Activated T-helper 2 cell treated with anti-CD3 and anti-CD28 coated beads, Interferon-gamma antibody, Interleukin-2, Interleukin-4, amounts not matched to agents 10 μg/mL and 5 μg/mL and 100 μg/mL, durations not matched to agents 14 hours and 24 hours and 36 hours (primary cell): Measurements from ENCODE around the gene SMOC1. TPM values are rescaled to one million over a fixed set of nuclear protein-coding genes. Genes with fewer than 3 reads are reported as not detected.

Source experiments
- DNase-seq: peaks from one replicate; pipeline ENCODE4 v3.0.0; 2021; ENCODE audit warnings: low spot score
- H3K27ac Mint-ChIP-seq: one replicate; pipeline ENCODE4 v1.8.0; 2021; ENCODE audit warnings: mixed read lengths
- H3K27me3 Mint-ChIP-seq: one replicate; pipeline ENCODE4 v1.8.0; 2021; ENCODE audit warnings: low read depth, mixed read lengths
- H3K36me3 Mint-ChIP-seq: one replicate; pipeline ENCODE4 v1.8.0; 2021; ENCODE audit warnings: low read depth, mixed read lengths
- H3K4me1 Mint-ChIP-seq: one replicate; pipeline ENCODE4 v1.8.0; 2021; ENCODE audit warnings: low read depth, mixed read lengths
- H3K4me3 Mint-ChIP-seq: one replicate; pipeline ENCODE4 v1.8.0; 2021; ENCODE audit warnings: low read depth, mild to moderate bottlenecking, moderate library complexity, mixed read lengths
- H3K9me3 Mint-ChIP-seq: one replicate; pipeline ENCODE4 v1.8.0; 2021; ENCODE audit warnings: mixed read lengths
- intact Hi-C: fragments of 100-400 bp; cut with micrococcal nuclease; formaldehyde crosslinking; loops from one replicate; pipeline ENCODE4 v1.15.1; 2023
- total RNA-seq: library from RNA; stranded (reverse); gene quantifications from 2 replicates; pipeline ENCODE4 v1.2.3, GENCODE V29; 2022

The SMOC1 gene
- total RNA-seq, result not detected in 2 replicates

DNA sequence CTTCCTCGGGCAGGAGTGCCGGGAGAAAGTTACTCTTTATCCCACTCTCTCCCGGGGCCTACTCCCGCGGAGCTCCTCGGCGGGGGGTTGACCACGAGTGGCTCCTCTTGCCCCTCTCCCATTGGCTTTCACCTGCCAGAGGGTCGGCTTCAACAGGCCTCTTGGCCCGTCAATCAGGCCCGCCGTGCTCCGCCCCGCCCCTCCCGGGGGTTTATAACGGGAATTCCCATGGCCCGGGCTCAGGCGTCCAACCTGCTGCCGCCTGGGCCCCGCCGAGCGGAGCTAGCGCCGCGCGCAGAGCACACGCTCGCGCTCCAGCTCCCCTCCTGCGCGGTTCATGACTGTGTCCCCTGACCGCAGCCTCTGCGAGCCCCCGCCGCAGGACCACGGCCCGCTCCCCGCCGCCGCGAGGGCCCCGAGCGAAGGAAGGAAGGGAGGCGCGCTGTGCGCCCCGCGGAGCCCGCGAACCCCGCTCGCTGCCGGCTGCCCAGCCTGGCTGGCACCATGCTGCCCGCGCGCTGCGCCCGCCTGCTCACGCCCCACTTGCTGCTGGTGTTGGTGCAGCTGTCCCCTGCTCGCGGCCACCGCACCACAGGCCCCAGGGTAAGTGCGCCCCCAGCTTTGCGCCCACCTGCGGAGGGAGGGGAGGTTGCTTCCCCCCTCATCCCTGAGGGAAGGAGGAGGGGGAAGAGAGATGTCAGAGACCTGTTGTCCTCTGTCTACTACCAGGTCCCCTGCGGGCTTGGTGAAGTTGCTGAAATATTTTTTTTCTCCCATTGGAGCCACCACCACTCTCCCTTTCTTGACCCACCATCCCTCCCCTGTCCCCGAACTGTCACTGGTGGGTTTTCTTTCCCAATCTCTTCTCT, at the start of gene SMOC1:
TSS of gene SMOC1 (plus strand) at position 242 of the 869 bp plus-strand sequence. CDS start at position 505, 263 bp downstream.
- no peaks in the 10 kb centered on the region for H3K36me3 Mint-ChIP-seq
- intact Hi-C loops, result no loop called here
- no peak for DNase-seq
- no peak within 1 kb of the TSS for H3K27ac Mint-ChIP-seq
- H3K9me3 Mint-ChIP-seq, result no peaks in the 10 kb centered on the region
- no peak within 1 kb of the TSS for H3K4me3 Mint-ChIP-seq
- H3K4me1 Mint-ChIP-seq, result no peaks in the 10 kb centered on the region
- H3K27me3 Mint-ChIP-seq, result peaks cover 60% of the 10 kb centered on the region

GRCh38 chr14:69838881-69839416, 40.3 kb upstream of the SMOC1 start:
- no peaks in the 10 kb centered on the region for H3K36me3 Mint-ChIP-seq
- no peaks in the 10 kb centered on the region for H3K9me3 Mint-ChIP-seq
- intact Hi-C loops, result no loop called here
- peaks cover 11% of the 10 kb centered on the region for H3K27me3 Mint-ChIP-seq
- no peak overlapping the region for H3K4me3 Mint-ChIP-seq
- no peak for DNase-seq
- H3K27ac Mint-ChIP-seq, result no peak overlapping the region
- H3K4me1 Mint-ChIP-seq, result no peaks in the 10 kb centered on the region

DNA sequence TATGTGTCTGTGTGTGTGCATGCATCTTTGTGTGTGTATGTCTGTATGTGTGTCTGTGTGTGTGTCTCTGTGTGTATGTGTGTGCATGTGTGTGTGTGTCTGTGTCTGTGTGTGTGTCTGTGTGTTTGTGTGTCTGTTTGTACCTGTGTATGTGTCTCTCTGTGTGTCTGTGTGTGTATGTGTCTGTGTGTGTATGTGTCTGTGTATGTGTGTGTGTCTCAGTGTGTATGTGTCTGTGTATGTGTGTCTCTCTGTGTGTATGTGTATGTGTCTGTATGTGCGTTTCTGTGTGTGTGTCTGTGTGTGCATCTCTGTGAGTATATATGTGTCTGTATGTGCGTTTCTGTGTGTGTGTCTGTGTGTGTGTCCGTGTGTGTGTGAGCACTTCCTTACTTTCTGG, 39.6 kb upstream of the SMOC1 start:
- DNase-seq, result no peak
- Mint-ChIP-seq H3K4me1 (no peaks in the 10 kb centered on the region), H3K27ac (no peak overlapping the region), H3K27me3 (peaks cover 8% of the 10 kb centered on the region), H3K4me3 (no peak overlapping the region), H3K36me3 (no peaks in the 10 kb centered on the region), H3K9me3 (no peaks in the 10 kb centered on the region)
- intact Hi-C loops, result no loop called here

DNA sequence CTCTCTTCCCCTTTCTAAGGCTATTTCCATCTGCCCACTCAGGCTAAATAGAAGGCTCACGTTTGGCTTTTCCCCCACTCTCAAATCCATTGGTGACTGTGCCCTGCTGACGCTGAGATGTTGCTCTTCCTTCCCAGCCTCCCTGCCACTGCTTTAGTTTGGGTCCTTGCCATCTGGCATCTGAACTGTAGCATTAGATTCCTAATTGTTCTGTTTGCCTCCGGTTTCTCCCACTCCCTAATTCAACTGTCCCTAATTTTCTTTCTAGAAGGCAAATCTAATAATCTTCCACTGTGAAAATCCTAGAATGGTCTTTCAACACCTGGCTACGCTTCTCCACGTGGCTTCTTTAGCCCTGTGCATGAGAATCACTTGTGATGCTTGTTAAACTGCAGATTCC, 37.6 kb upstream of the SMOC1 start:
- no peak overlapping the region for H3K4me3 Mint-ChIP-seq
- no peaks in the 10 kb centered on the region for H3K4me1 Mint-ChIP-seq
- H3K36me3 Mint-ChIP-seq, result no peaks in the 10 kb centered on the region
- H3K27ac Mint-ChIP-seq, result no peak overlapping the region
- H3K27me3 Mint-ChIP-seq, result peaks cover 4% of the 10 kb centered on the region
- no peaks in the 10 kb centered on the region for H3K9me3 Mint-ChIP-seq
- DNase-seq, result no peak
- intact Hi-C loops, result no loop called here

GRCh38 chr14:69842686-69843420, 36.4 kb upstream of the SMOC1 start:
- DNase-seq, result no peak
- Mint-ChIP-seq H3K9me3 (no peaks in the 10 kb centered on the region), H3K27ac (no peak overlapping the region), H3K27me3 (peaks cover 7% of the 10 kb centered on the region), H3K36me3 (no peaks in the 10 kb centered on the region), H3K4me1 (no peaks in the 10 kb centered on the region), H3K4me3 (no peak overlapping the region)
- intact Hi-C loops, result no loop called here

GRCh38 chr14:69844171-69844570, 35.0 kb upstream of the SMOC1 start:
- H3K4me1 Mint-ChIP-seq, result no peaks in the 10 kb centered on the region
- H3K4me3 Mint-ChIP-seq, result no peak overlapping the region
- H3K27me3 Mint-ChIP-seq, result peaks cover 11% of the 10 kb centered on the region
- no peak overlapping the region for H3K27ac Mint-ChIP-seq
- H3K36me3 Mint-ChIP-seq, result no peaks in the 10 kb centered on the region
- no peaks in the 10 kb centered on the region for H3K9me3 Mint-ChIP-seq
- intact Hi-C loops, result no loop called here
- no peak for DNase-seq

- intact Hi-C loops, result no loop called here
- H3K4me1 Mint-ChIP-seq, result no peaks in the 10 kb centered on the region
These were observed 34.1 kb upstream of the SMOC1 start for GRCh38 chr14:69845050-69845581.

DNA sequence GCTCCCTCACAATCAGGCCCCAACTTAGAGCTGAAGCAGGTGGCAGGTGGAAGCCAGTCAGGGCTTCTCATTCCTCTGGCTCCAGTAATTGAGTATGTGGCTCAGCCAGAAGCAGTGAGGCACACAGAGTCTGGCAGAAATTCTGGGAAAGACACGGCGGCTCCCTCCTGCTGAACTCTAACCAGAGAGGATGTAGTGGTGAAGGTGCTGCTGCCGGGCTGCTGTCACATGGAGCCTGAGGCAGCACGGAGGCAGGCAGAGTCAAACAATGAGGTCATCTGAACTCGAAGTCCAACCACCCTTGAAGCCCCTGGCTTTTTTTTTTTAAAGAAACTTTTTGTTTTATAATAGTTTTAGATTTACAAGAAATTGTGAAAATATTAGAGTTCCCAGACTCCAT, 33.4 kb upstream of the SMOC1 start:
- no peaks in the 10 kb centered on the region for H3K4me1 Mint-ChIP-seq
- DNase-seq, result no peak
- no peak overlapping the region for H3K4me3 Mint-ChIP-seq
- H3K36me3 Mint-ChIP-seq, result no peaks in the 10 kb centered on the region
- intact Hi-C loops, result no loop called here
- H3K27ac Mint-ChIP-seq, result no peak overlapping the region
- H3K27me3 Mint-ChIP-seq, result peaks cover 11% of the 10 kb centered on the region
- no peaks in the 10 kb centered on the region for H3K9me3 Mint-ChIP-seq

More at GRCh38 chr14:69845050-69845581, 34.1 kb upstream of the SMOC1 start:
- DNase-seq, result no peak
- no peaks in the 10 kb centered on the region for H3K36me3 Mint-ChIP-seq
- peaks cover 11% of the 10 kb centered on the region for H3K27me3 Mint-ChIP-seq
- no peaks in the 10 kb centered on the region for H3K9me3 Mint-ChIP-seq
- H3K27ac Mint-ChIP-seq, result no peak overlapping the region
- H3K4me3 Mint-ChIP-seq, result no peak overlapping the region

GRCh38 chr14:69848156-69848555, 31.1 kb upstream of the SMOC1 start:
- H3K4me1 Mint-ChIP-seq, result no peaks in the 10 kb centered on the region
- H3K9me3 Mint-ChIP-seq, result no peaks in the 10 kb centered on the region
- no peak overlapping the region for H3K27ac Mint-ChIP-seq
- intact Hi-C loops, result no loop called here
- DNase-seq, result no peak
- peaks cover 13% of the 10 kb centered on the region for H3K27me3 Mint-ChIP-seq
- no peak overlapping the region for H3K4me3 Mint-ChIP-seq
- no peaks in the 10 kb centered on the region for H3K36me3 Mint-ChIP-seq

GRCh38 chr14:69848903-69849391, 30.3 kb upstream of the SMOC1 start:
- Mint-ChIP-seq H3K36me3 (no peaks in the 10 kb centered on the region), H3K27me3 (peaks cover 10% of the 10 kb centered on the region), H3K27ac (no peak overlapping the region), H3K9me3 (no peaks in the 10 kb centered on the region), H3K4me3 (no peak overlapping the region), H3K4me1 (no peaks in the 10 kb centered on the region)
- no peak for DNase-seq
- intact Hi-C loops, result no loop called here

- no peaks in the 10 kb centered on the region for H3K36me3 Mint-ChIP-seq
- intact Hi-C loops, result no loop called here
- no peak for DNase-seq
- no peaks in the 10 kb centered on the region for H3K4me1 Mint-ChIP-seq
- H3K9me3 Mint-ChIP-seq, result no peaks in the 10 kb centered on the region
- H3K4me3 Mint-ChIP-seq, result no peak overlapping the region
- no peak overlapping the region for H3K27ac Mint-ChIP-seq
- H3K27me3 Mint-ChIP-seq, result peaks cover 12% of the 10 kb centered on the region
These were observed 29.0 kb upstream of the SMOC1 start for GRCh38 chr14:69850086-69850735.

DNA sequence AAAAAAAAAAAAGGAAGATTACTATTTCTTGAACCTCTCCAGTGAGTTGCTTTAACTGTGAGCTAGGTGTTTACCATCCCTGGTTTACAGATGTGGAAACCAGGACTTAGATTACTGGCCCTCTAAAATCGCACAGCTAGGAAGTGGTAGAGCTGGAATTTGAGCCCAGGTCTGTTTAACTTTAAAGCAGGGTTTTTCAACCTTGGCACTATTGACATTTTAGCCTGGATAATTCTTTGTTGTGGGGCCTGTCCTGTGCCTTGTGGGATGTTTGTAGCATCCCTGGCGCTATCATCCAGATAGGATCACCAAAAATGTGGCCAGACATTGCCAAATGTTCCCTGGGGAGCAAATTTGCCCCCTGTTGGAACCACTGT, 28.5 kb upstream of the SMOC1 start:
- Mint-ChIP-seq H3K27me3 (peaks cover 12% of the 10 kb centered on the region), H3K4me3 (no peak overlapping the region), H3K27ac (no peak overlapping the region), H3K36me3 (no peaks in the 10 kb centered on the region), H3K4me1 (no peaks in the 10 kb centered on the region), H3K9me3 (no peaks in the 10 kb centered on the region)
- intact Hi-C loops, result no loop called here
- DNase-seq, result no peak
